NCI-H446 (cell line): ENCODE data around the gene WDR26.
A peak's percentile ranks its signal among the peaks of the same experiment; 100 is the strongest.
"Not testable (repeated sequence)": the region's sequence is repeated elsewhere in the genome, so short reads cannot be mapped to it uniquely, and the experiment has no call there.

Source experiments
- DNase-seq, 2 experiments: peaks; one replicate each; lab custom pipeline; 2025; lab: John Stamatoyannopoulos, UW

WDR26 gene

GRCh38 chr1:224434691-224435317 lies at the start of gene WDR26:
WDR26 (minus strand) TSS chr1:224434797.
- DNase-seq = peak; percentile 74 to 75

GRCh38 chr1:224483206-224483605 lies 48.6 kb upstream of the WDR26 start:
- DNase-seq = not testable (repeated sequence)

GRCh38 chr1:224482619-224483018 lies 48.0 kb upstream of the WDR26 start:
- DNase-seq = no peak

GRCh38 chr1:224481601-224482000 lies 47.0 kb upstream of the WDR26 start:
- DNase-seq = no peak

GRCh38 chr1:224480888-224481459 lies 46.4 kb upstream of the WDR26 start:
- not testable (repeated sequence) for DNase-seq

GRCh38 chr1:224480200-224480599 lies 45.6 kb upstream of the WDR26 start:
- not testable (repeated sequence) for DNase-seq

GRCh38 chr1:224472806-224473205 lies 38.2 kb upstream of the WDR26 start:
- DNase-seq = no peak

GRCh38 chr1:224466154-224466553 lies 31.6 kb upstream of the WDR26 start:
- no peak for DNase-seq

- DNase-seq = no peak
Measured at GRCh38 chr1:224459966-224460365, 25.4 kb upstream of the WDR26 start.

GRCh38 chr1:224458996-224459395 lies 24.4 kb upstream of the WDR26 start:
- no peak for DNase-seq

- DNase-seq = no peak
Measured at GRCh38 chr1:224458296-224458695, 23.7 kb upstream of the WDR26 start.

- DNase-seq = no peak
Measured at GRCh38 chr1:224457782-224458144, 23.2 kb upstream of the WDR26 start.

GRCh38 chr1:224456637-224456953 lies 22.0 kb upstream of the WDR26 start:
- no peak for DNase-seq

- no peak for DNase-seq
Measured at GRCh38 chr1:224454402-224455055, 19.9 kb upstream of the WDR26 start.

GRCh38 chr1:224450561-224451350 lies 16.2 kb upstream of the WDR26 start:
- no peak for DNase-seq

GRCh38 chr1:224450159-224450558 lies 15.6 kb upstream of the WDR26 start:
- DNase-seq = no peak

- no peak for DNase-seq
Measured at GRCh38 chr1:224448453-224449017, 13.9 kb upstream of the WDR26 start.

- peak in 1 of 2 experiments; percentile 9 for DNase-seq
Measured at GRCh38 chr1:224447971-224448370, 13.4 kb upstream of the WDR26 start.

GRCh38 chr1:224447251-224447650 lies 12.7 kb upstream of the WDR26 start:
- peak in 1 of 2 experiments; percentile 9 for DNase-seq

GRCh38 chr1:224438989-224439388 lies 4.4 kb upstream of the WDR26 start:
- no peak for DNase-seq

GRCh38 chr1:224435999-224436398 lies 1.4 kb upstream of the WDR26 start:
- DNase-seq = no peak

GRCh38 chr1:224435318-224435763 lies 744 bp upstream of the WDR26 start:
- DNase-seq = peak in 1 of 2 experiments; percentile 21
